ENCODE measurements around the gene MTURN. TPM values are rescaled to one million over a fixed set of nuclear protein-coding genes. Genes with fewer than 3 reads are reported as not detected.

The MTURN gene
- total and polyA plus RNA-seq, 9 of the 15 experiments (the other 6 are each of a cell fraction or from before 2014, with no cell fraction given) = 0.94 to 14.8 (median 6.4) TPM

DNA sequence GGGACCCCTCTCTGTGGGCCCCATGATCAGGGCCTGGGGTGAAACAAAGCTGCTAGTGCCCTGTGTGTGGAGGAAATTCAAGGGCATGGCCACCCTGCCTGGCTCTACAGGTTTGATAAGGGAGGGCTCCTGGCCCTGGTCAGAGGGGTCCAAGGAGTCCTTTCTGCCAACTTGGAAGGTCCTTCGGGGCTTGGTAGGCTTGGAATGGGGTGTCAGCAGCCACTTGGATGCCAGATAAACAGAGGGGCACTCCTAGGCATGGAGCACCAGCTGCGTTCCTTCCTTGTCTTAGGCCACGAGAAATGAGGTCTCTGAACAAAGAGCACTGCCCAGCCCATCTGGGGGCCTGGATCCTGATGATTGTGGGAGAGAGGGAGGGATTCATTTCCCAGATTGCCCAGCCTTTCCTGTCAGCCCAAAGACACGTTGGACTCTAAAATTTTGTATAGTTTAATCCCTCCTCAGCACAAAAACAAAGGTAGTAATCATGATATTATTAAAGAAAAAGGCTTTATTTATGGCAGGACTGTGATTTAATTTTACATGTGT, 5.1 kb downstream of the MTURN start:
- BruUV-seq (replicated peaks) = no TSS peak
- Histone ChIP-seq H3K4me2 (ENCODE audit: insufficient read depth, low read length) (no peak overlapping the region), H3K4me1 (replicated peaks in 1 of 2; ENCODE audit: control insufficient read depth in 2 of 2, insufficient read depth in 2 of 2, low read length in 2 of 2) (peaks cover 16 to 22% of the 10 kb centered on the region in 2 experiments; a peak in 4 of 5 replicates), H3K9ac (ENCODE audit: insufficient read depth in 1 of 2, low read depth in 2 of 2, low read length in 2 of 2) (no peak overlapping the region), H3K9me1 (ENCODE audit: control insufficient read depth, insufficient read depth, low read length) (no peaks in the 10 kb centered on the region), H2AFZ (ENCODE audit: low read depth, low read length) (no peak overlapping the region), H3K36me3 (ENCODE audit: control insufficient read depth, insufficient read depth, low read length) (no peaks in the 10 kb centered on the region), H3K27me3 (ENCODE audit: control insufficient read depth in 2 of 2, insufficient read depth in 2 of 2, low read length in 2 of 2) (no peaks in the 10 kb centered on the region), H3K4me3 (no peak overlapping the region), H3K9me3 (replicated peaks; ENCODE audit: control insufficient read depth, insufficient read depth, low read depth, low read length) (no peaks in the 10 kb centered on the region), H3K79me2 (ENCODE audit: control insufficient read depth, insufficient read depth, low read length) (peaks cover 7% of the 10 kb centered on the region; the same call in 2 of the 3 replicates), H4K20me1 (replicated peaks; ENCODE audit: control insufficient read depth, insufficient read depth, low read length) (no peaks in the 10 kb centered on the region), H3K27ac (ENCODE audit: extremely low read depth, low read depth, low read length) (no peak overlapping the region)
- WGBS (ENCODE audit: insufficient coverage, low coverage, missing lambda C conversion rate) = 41% methylated on average over 4 of the region's 4 CpGs
- ATAC-seq (no peak), FAIRE-seq (no peak), DNase-seq (ENCODE audit: extremely low read depth in 1 of 4, low spot score in 3 of 4) (no peak)
- in situ Hi-C loops (cut with MboI) = no loop called here
- CTCF ChIA-PET (ENCODE audit: low intra/inter-chr PET ratio) = no interaction called here
- intact Hi-C loops (cut with micrococcal nuclease) = loop anchor here (5.0 kb wide), 1 partner anchor 113 kb away; the partner anchor contains the start of genes FKBP14 and PLEKHA8
- no peak for TF ChIP-seq ZNF699 (CRISPR knock-in tag; IDR thresholded peaks at IDR 0.05; ENCODE audit: insufficient replicate concordance)
- no peak for TF ChIP-seq HIVEP1 (CRISPR knock-in tag; IDR thresholded peaks at IDR 0.05)
- no peak for TF ChIP-seq CREB5 (CRISPR knock-in tag; IDR thresholded peaks at IDR 0.05)
- no peak for TF ChIP-seq NCOA2 (IDR thresholded peaks at IDR 0.05; ENCODE audit: partially characterized antibody in 2 of 2)
- no peak for TF ChIP-seq MTF1 (CRISPR knock-in tag; IDR thresholded peaks at IDR 0.05; ENCODE audit: borderline replicate concordance)
- TF ChIP-seq SMAD1 (IDR thresholded peaks at IDR 0.05; ENCODE audit: low read depth, low read length, partially characterized antibody) = no peak
- TF ChIP-seq NEUROD1 (IDR thresholded peaks at IDR 0.05; ENCODE audit: borderline replicate concordance, low read depth, low read length, partially characterized antibody) = no peak
- TF ChIP-seq E2F3 (CRISPR knock-in tag; IDR thresholded peaks at IDR 0.05) = no peak
- TF ChIP-seq SRSF9 (IDR thresholded peaks at IDR 0.05; ENCODE audit: borderline replicate concordance, low read depth, low read length) = no peak
- TF ChIP-seq, protein P1, sequence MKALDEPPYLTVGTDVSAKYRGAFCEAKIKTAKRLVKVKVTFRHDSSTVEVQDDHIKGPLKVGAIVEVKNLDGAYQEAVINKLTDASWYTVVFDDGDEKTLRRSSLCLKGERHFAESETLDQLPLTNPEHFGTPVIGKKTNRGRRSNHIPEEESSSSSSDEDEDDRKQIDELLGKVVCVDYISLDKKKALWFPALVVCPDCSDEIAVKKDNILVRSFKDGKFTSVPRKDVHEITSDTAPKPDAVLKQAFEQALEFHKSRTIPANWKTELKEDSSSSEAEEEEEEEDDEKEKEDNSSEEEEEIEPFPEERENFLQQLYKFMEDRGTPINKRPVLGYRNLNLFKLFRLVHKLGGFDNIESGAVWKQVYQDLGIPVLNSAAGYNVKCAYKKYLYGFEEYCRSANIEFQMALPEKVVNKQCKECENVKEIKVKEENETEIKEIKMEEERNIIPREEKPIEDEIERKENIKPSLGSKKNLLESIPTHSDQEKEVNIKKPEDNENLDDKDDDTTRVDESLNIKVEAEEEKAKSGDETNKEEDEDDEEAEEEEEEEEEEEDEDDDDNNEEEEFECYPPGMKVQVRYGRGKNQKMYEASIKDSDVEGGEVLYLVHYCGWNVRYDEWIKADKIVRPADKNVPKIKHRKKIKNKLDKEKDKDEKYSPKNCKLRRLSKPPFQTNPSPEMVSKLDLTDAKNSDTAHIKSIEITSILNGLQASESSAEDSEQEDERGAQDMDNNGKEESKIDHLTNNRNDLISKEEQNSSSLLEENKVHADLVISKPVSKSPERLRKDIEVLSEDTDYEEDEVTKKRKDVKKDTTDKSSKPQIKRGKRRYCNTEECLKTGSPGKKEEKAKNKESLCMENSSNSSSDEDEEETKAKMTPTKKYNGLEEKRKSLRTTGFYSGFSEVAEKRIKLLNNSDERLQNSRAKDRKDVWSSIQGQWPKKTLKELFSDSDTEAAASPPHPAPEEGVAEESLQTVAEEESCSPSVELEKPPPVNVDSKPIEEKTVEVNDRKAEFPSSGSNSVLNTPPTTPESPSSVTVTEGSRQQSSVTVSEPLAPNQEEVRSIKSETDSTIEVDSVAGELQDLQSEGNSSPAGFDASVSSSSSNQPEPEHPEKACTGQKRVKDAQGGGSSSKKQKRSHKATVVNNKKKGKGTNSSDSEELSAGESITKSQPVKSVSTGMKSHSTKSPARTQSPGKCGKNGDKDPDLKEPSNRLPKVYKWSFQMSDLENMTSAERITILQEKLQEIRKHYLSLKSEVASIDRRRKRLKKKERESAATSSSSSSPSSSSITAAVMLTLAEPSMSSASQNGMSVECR (CRISPR knock-in tag; IDR thresholded peaks at IDR 0.05) = no peak
- POLR2A ChIA-PET = interaction anchor here (0.6 kb wide), 1 partner anchor 17 kb away, joined by 3 read pairs; no protein-coding TSS in a partner anchor
